Stimulated activated CD8-positive, alpha-beta memory T cell treated with anti-CD3 and anti-CD28 coated beads, Interleukin-12 subunit alpha, Interleukin-12 subunit beta, amount 100 ng/mL, for 1 hour (primary cell): ENCODE data around the gene SERPINB11.
"Not testable (repeated sequence)": the region's sequence is repeated elsewhere in the genome, so short reads cannot be mapped to it uniquely, and the experiment has no call there.

Experiments used
- DNase-seq: peaks from one replicate; pipeline ENCODE4 v3.0.0-alpha.2; 2020; ENCODE audit warnings: low read depth

The SERPINB11 gene

GRCh38 chr18:63725682-63726480 is 23.1 kb downstream of the SERPINB11 start:
- DNase-seq: no peak

- DNase-seq: no peak
Measured at GRCh38 chr18:63730773-63731172, 28.0 kb downstream of the SERPINB11 start.

DNA sequence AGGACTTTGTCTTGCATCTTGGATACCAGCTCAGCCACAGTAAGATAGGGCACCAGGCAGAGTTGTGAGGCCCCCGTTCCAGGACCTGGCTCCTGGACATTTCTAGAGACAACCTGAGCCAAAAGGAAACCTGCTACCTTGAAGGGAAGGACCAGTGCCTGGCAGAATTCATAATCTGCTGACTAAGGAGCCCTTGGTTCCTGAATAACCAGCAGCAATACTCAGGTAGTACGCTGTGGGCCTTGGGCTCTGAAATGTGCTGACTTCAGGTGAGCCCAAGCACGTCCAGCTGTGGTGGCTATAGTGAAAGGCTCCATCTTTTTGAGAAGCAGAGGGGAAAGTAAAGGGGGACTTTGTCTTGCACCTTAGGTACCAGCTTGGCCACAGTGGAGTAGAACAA is 28.5 kb downstream of the SERPINB11 start:
- DNase-seq: no peak

GRCh38 chr18:63736876-63737275 is 34.1 kb downstream of the SERPINB11 start:
- no peak for DNase-seq

GRCh38 chr18:63741769-63742168 is 39.0 kb downstream of the SERPINB11 start:
- no peak for DNase-seq

GRCh38 chr18:63747006-63747405 is 44.2 kb downstream of the SERPINB11 start:
- no peak for DNase-seq

DNA sequence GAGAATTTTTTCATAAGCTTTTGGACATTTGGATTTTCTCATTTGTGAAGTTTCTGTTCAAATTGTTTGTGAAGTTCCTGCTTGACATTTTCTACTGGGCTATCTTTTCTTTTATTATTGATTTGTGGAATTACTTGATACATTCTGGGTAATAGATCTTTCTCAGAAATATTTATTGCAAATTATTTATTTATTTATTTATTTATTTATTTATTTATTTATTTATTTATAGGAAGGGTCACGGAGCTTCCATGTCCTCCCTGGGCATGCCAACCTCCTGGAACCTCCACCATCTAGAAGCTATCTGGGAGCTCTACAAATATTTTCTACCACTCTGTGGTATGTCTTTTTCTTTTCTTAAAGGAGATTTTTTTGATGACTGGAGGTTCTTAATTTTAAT is 46.7 kb downstream of the SERPINB11 start:
- no peak for DNase-seq

- DNase-seq: no peak
Measured at GRCh38 chr18:63752636-63753035, 49.9 kb downstream of the SERPINB11 start.

DNA sequence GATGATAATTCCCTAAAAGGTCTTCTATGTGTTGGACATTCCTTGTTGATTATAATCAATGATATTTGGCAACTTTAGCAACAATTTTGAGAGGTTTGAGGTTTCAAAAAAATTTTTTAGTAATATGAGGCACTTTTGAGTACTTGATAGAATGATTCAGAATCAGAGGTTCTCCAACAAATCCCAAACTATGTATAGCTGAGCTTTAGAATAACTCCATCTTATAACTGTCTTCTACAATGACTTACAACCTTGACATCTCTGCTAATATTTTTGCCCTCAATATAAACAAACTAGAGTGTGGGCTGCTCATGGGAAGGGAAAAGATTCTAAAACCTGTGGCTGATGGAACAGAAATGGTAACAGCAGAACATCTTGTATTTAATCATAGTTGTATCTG is 50.9 kb downstream of the SERPINB11 start:
- DNase-seq: no peak

- no peak for DNase-seq
Measured at GRCh38 chr18:63757541-63757940, 54.8 kb downstream of the SERPINB11 start.

DNA sequence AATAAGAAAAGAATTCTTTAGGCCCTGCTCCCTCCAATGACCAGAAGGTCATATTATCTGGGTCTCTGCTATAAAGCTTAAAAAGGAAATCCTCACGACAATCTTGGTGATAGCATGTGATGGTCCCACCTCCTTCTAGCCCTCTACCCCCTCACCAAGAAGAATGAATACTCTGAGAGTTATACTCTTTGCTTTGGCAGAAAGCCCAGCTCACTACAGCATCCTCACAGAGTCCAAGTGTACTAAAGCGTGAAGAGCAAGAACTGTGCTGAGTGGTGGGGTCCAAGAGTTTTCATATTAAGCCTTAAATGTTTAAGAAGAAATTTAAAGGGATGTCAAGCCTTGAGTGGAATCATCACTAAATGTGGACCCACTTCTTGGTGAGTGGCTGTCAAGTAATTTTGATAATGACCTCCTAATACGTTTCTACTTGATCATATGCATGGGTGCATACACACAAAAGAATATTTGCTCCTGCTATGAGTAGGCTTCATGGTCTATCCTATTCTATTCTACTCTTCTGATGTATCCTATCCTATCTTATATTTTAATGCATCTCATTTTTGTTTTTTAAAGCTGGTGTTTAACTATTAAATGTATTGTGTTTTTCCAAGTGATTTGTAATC is 56.0 kb downstream of the SERPINB11 start:
- DNase-seq: no peak

DNA sequence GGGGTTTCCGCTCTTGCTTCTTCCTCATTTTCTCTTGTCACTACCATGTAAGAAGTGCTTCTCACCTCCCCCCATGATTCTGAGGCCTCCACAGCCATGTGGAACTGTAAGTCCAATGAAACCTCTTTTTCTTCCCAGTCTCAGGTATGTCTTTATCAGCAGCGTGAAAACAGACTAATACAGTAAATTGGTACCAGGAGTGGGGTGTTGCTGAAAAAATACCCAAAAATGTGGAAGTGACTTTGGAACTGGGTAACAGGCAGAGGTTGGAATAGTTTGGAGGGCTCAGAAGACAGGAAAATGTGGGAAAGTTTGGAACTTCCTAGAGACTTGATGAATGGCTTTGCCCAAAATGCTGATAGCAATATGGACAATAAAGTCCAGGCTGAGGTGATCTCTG is 57.0 kb downstream of the SERPINB11 start:
- not testable (repeated sequence) for DNase-seq

GRCh38 chr18:63762518-63762917 is 59.8 kb downstream of the SERPINB11 start:
- no peak for DNase-seq

DNA sequence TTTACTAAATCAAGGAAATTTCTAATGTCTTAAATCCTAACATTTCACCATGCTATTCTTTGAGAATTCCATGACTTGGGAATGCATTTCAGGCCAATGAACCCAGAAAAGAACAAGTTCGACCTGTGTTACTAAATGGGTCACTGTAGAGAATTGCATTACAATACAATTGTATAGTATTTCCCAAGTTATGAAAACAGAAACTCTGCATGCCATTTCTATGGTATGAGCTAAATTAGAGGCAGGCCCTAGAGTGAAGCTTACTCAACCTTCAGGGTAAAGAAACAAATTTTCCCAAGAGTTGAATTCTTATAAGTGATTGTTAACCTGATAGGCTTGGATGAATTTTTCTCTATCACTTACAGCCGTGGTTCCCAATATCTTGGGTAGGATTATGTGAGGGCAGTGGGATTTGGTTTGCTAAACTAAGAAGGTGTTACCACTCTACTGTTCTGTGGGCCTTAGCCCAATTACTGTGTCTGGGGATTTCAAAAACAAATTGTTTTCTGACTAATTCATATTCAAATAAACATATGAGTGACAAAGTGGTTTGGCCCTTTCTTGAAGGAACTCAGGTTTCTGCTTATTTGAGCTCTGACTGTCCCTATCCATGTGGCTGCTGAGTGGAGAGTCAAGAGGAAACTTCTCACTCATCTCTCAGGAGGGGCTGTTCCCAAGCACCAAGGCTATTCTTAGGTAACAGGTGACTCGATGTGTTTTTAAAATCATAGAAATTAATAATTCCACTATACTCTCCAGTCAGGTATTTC is 61.3 kb downstream of the SERPINB11 start:
- DNase-seq: no peak

- no peak for DNase-seq
Measured at GRCh38 chr18:63765837-63766236, 63.1 kb downstream of the SERPINB11 start.
